Renal cortical epithelial cell (primary cell): ENCODE results near the gene RNF145. TPM values are rescaled to one million over a fixed set of nuclear protein-coding genes. Genes with fewer than 3 reads are reported as not detected.
"Not testable (repeated sequence)": the region's sequence is repeated elsewhere in the genome, so short reads cannot be mapped to it uniquely, and the experiment has no call there.

ENCODE experiments used
- DNase-seq: peaks from one replicate; pipeline ENCODE4 v3.0.0-alpha.2; 2011; ENCODE audit warnings: low read depth
- total RNA-seq: library from RNA; depleted of rRNA; stranded (reverse); fragments of >200 nt; gene quantifications from 2 replicates; pipeline ENCODE4 v1.2.3, GENCODE V29; 2014

The RNF145 gene
- total RNA-seq, 1 donor from 2014 or later: 76.4 TPM

DNA sequence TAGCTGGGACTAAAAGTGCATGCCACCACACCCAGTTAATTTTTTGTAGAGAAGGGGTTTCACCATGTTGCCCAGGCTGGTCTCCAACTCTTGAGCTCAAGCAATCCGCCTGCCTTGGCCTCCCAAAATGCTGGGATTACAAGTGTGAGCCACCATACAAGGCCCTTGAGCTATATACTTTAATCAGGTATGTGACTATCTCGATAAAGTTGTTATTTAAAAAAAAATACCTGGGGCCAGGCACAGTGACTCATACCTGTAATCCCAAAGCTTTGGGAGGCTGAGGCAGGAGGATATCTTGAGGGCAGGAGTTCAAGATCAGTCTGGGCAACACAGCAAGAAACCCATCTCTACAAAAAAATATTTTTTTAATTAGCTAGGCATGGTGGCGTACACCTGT lies 19.2 kb downstream of the RNF145 start:
- no peak for DNase-seq

DNA sequence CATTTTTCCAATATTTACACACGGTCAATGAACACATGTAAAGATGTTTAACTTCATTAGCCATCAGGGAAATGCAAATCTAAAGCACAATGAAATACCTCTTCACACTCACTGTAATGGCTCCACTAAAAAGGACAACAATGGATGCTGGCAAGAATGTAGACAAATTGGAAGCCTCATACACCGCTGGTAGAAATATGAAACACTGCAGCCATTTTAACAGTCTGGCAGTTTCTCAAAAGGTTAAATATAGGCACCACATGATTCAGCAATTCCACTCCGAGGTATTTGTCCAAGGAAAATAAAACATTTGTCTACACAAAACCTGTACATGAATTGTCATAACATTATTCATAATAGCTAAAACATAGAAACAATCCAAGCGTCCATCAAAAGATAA lies 20.0 kb downstream of the RNF145 start:
- no peak for DNase-seq

DNA sequence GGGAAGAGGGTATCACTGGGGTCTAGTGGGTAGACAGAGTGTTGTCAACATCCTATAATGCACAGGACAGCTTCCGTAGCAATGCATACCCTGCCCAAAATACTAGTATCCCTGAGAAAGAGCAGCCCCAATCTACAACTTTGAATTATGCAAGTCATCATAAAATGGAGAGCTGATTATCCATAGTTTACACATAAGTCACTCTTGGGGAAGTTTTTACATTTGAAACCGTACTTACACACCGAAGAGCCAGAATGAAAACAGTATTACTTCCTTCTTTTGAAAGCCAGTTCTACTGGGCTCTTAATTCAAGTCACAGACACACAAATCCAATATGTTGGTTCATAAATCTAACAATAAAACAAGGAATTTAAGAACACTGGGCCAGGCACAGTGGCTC lies 21.6 kb downstream of the RNF145 start:
- DNase-seq: no peak

DNA sequence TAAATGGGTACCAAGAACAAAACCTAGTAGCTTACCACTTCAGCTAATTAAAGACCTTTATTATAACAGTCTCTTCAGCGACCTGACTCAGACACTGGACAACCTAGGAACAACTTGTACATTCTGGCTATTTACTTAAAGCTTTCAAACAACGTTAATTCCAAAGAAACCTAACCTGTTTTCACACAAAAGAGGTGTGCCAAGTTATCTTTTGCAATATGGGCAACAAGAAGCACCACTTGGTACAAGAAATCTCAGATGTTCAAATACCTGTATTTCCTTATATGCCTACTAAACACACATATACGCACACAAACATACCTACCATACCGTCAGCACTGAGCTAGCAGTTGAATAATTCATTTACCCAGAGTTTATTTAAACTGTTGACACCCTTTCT lies 23.0 kb downstream of the RNF145 start:
- DNase-seq: peak; percentile 26

DNA sequence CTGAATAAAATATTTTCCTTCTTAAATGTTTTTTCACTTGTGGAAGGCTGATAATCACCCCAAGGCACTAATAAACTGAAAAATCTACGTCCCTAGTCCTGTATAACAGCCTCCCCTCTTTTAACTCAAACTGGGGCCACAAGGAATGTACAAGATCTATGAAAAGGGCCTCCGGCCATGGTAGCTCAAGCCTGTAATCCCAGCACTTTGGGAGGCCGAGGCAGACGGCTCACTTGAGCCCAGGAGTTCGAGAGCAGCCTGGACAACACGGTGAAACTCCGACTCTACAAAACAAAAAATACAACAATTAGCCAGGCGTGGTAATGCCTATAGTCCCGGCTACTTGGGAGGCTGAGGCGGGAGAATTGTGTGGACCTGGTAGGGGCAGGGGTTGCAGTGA lies 23.6 kb downstream of the RNF145 start:
- DNase-seq: no peak

DNA sequence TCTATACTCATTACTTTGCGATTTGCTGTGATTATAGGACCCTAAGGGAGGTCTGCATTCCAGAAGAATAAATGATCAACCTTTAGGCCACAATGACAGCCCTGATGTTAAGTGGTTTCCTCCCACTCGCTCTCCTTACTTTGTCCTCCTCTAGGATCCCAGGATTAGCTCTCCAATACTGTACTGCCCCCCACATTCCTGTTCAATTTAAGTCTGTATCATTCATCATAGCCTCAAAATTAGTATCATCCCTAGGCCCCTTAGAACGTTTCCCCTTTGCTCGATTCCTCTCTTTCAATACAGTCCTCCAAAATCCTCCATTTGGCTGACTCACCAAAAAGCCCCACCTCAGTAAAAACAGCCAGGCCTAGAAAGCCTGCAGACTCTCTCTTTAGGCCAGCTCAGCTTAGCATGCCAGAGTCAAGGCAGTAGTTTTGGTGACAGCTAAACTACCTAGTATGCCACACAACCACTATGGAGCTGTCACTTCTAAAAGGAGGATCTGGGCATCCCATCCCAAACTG lies 24.4 kb downstream of the RNF145 start:
- DNase-seq: peak; percentile 79

DNA sequence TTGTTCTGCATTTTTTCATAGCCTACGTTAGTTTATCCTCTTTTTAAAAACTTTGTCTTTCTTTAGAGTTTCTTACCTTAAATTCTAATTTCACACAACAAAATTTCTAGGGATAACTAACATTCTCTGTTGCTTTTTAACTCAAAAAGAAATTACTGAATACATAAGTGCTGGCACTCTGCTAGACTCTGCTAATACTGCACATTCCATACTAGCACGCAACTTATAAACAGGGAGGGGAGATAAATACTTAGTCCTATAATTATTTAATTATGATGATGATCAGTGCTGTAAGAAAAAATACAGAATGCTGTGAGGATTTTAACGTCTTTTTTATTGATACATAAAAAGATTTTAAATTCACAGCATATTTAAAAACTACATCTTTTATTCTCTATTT lies 25.1 kb downstream of the RNF145 start:
- DNase-seq: no peak

DNA sequence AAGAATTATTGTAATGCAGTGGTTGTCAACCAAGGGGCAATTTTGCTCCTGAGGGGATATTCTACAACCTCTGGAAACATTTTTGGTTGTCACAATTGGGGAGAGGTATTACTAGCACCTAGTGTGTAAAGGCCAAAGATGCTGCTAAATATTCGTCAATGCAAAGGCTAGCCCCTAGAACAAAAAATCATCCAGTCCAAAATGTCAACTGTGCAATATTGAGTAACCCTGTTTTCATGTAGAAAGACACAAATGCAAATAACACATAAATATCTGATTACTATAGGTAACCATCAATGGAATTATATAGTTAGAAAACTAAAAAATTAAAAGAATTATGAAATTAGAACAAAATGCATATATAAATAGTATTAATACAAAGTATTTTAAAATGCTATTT lies 26.1 kb downstream of the RNF145 start:
- no peak for DNase-seq

DNA sequence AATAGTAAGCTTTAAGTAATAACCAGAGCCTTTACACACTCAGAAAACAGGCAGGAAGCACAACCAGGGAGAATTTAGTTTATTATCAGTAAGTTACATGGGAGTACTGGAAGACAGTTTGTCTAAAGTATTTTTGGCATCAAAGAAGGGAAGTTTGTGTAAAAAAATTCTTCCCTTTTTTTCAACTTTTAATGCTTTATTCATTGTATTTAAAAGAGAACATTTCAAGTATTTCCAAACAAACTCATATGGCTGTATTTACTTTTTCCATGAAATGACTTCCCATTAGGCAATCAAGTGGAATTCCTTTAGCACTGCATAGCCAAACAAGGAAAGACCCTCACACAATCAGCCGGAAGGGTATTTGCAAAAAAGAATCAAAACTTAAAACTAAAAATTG lies 26.7 kb downstream of the RNF145 start:
- DNase-seq: peak; percentile 26

DNA sequence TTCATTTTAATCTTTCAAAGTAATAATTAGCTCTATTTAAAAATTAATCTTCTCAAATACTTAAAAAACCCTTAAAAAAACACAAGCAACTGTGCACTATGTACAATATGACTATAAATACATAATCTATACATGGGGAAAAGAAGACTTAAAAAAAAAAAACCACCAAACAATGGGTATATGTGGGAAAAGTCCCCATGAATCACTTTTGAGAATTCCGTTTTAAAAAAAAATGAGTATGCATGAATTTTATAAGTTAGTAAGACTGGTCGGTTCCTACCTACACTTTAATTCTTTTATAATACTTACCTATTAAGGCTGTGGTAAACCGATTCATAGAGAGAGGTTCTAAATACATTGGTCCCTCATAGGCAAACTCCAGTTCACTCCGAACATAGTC lies 27.7 kb downstream of the RNF145 start:
- DNase-seq: no peak

DNA sequence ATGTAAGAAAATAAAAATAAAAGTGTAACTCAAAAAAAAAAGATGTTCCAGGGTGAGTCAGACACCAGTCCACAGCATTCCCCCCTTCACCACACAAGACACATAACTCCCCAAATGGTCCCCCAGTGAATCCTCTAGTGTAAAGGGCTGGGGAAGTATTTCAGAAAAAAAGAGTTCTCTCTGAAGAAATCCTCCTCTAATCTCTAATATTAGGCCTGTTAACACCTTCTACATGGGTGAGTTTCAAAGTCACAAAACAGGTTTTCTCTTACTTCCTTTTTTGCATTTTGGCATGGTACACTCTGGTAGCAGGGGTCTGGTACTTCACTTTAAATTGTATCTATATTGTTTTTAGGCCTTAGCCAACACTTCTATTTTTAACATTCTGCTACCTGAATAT lies 28.2 kb downstream of the RNF145 start:
- no peak for DNase-seq

DNA sequence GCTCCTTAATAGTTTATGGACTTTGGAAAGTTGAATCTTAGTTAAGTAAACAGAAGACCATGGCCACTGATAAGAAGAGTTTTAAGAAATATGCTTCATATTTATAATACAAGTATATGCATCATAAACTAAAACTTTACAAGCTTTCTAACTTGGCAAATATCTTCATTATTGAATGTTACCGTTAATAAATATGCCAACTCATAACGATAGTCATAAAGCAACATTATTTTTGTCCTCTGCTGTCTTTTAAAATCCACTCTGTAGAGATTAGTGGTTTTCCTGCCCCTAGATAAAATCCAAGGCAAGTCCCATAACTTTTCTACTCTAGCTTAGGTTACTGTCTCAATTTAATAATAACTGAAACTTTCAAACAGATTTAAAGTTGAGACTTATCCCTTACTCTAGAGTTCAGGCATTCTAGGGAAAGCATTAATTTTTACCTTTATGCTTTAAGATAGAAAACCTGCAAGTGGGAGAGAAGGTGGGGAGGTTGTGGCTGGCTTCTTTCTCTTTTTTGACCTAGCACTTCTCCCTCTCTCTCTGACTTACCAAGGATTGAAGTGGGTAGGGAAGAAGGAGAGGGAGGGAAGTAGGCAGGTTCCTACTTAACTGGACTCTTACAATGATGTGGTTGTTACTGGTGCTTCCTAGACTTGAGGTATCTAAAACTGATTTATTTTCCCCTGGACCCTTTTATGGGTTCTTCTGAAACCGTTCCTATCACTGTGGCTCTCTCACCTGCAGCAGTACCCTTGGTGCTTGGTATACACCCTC lies 29.6 kb downstream of the RNF145 start:
- no peak for DNase-seq

DNA sequence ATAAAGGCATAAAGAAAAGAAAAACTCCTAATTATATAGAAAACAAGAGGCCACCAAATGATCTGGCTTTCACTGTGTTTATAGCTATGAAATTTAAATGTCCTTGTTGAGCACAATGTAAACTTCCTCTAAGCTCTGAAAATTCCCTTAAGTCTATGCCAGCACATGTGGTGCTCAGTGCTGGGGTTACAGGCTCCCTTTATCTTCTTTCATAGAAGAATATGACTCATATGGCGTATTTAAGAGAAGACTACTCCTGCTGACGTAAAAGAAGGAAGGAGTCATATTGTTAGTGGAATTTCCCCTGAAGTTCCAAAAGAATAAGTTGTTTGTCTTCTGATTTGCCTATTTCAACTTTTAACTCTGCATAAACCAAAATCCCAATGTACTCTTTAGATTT lies 30.4 kb downstream of the RNF145 start:
- DNase-seq: peak; percentile 86

DNA sequence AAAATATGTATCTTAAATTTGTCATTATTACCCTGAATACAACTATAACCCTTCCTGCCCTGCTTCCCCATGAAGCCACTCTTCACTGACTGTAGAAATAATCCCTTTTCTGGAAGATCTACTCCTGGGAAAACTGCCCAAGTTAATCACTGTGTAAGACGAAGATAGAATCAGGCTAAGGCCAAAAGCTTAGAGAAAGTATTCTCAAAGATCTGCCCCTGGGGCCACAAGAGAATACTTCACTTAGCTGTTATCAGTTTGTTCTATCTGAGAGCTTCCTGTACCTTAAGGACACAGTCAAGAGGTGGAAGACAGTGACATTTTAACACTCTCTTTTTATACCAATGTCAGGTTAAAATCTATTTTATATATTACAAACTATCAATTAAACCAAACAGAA lies 33.8 kb downstream of the RNF145 start:
- DNase-seq: no peak

DNA sequence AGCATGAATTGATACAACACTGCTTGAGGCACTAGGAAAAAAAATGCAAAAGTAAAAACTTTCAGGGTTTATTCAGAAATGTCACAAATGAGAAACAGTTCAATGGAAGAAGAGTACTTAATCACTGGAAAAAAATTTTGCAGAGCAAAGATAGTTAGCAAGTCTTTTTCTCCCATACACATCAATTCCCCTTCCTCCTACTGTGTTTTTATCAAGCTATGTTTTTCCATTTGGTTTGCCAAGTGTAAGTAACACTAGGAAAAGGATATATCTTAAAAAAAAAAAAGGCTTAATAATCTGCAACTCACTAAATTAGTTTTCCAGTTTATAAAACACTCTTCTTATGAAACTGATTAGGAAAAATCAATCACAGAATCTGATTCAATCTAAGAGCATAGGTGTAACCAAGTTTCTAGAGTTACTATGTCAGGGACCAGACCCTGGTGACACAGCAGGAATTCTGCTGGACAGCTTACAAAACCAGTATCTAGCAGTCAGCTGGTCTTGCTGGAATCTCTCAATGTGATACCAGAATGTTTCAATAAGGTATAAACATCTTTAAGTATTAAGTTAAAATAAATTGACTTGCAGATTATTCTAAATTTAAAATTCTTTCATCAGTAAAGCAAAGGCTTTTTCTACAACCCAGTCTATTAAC lies 34.7 kb downstream of the RNF145 start:
- DNase-seq: no peak

DNA sequence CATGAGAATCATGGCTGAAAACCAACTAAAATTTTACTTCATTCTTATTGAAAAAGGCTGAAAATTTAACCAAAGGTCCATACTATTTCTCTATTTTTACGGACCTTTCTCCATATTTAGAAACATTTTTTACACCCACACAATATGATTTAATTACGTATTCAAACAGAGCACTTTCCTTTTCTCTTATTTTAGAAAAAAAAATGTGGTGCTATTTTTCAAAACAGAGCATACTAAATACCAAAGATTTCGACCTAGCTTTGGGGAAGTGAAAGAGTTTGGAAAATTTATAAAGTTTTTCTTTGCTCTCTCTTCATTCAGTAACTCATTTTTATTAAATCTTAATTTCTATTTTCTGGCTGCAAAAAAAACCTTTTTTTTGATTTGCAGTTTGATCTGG lies 38.1 kb downstream of the RNF145 start:
- DNase-seq: no peak

DNA sequence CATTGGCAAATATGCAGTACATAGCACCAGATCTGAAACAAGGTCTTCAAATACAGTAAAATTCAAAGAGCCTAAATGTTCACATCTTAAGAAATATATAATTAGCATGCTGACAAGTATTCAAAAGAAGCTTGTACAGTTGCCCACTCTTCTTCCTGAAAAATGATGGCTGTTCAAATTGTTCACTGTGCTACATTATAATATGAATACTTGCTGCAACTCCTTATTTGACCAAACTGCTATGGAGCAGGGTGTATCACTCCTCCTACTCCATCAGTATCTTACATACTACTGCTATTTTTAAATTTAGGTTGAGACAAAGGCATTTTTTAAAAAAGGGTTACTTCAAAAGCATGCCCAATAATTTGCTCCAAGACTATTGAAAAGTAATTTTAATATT lies 39.3 kb downstream of the RNF145 start:
- no peak for DNase-seq

DNA sequence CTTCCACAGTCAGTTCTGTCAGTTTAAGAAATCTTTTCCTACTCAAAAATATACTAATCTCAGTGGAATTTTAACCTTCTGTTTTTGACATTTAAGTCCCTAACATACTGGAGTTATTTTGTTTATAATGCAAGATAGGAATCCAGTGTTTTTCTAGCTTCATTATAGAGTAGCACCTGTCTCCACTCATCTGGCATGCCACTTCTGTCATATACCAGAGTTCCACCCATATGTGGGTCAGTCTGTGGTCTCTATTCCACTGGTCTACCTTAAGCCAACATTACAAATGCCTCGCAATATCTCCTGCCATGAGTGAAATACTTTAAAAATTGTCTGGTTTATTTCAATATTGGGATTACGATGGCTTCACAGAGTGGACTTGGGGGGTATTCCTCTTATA lies 42.9 kb downstream of the RNF145 start:
- DNase-seq: no peak

DNA sequence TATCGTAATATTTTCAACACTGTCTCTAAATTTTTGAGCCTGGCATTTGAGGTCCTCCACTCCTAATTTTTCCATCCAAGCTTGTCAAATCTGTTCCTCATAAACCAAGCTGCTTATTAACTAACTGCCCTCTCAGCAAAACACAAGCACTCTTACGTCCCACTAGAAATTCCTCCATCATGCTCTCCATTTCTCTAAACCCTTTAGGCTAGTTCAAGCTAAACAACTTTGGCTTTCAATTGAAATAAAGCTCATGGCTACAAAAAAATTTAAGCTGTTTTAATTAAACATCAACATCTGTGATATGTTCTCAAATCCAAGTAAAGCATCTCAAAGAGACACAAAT lies 45.7 kb downstream of the RNF145 start:
- DNase-seq: no peak

DNA sequence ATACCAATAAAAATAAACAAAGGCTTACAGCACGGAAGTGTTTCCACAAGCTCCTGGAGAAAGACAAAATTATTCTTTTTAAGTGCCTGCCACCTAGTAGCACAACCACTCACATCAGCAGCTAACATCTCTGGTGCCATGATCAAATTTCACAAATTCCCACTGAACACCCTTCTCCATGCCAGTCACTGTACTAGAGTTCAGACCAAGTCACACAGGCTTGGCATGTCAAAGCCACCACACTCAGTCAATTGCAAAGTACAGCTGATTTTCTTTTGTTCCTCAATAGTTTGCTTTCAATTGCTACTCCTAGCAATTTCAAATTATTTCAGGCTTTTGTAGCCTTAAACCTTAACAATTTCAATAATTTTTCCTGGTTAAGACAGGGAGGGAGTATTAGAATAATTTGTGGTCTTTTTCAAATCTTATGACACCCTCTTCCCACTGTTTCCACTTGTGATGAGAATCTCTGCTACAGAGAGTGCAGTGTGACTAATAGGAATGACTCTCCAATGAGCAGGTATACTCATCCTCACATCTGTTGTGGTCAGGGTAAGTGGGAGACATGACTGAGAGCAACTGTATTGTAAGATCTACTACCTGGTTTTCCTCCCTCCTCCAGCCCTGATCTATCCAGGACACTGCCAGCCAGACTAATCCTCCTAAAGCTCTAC lies 46.2 kb downstream of the RNF145 start:
- peak; percentile 88 for DNase-seq

DNA sequence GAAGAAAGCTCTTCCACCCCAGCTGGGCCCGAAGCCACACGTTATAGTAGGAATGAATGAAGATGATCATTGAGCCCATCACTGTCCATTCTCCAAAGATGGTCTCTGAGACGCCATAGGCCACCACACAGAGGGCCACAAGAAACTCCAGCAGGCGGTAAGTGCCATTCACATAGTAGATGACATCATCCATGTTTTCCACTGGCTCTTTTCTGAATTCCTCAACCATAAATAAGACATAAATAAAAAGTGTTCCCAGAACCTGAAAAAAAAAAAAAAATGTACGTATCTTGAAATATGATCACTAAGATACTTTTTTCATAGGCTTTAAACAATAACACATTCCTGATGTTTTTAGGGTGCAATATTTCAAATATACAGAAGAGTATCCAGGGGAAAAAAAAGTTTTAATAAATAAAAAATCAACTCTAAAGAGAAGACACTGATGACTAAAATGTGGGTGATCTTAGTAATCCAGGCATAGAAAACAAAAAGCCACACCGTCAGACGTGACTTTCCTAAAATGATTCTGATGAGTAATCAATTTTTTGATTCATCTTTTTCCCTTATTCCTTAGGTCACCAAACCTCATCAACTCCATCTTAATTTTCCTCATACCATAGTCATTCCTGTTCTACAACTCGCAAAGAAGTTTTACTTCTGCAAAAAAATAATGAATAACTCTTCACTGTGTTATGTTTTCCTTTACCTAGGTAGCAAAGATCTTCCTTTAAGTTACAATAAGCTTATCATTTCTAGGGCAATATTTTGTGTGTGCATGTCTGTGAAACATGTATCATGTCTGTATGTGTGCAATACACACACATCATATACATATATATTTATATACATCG lies 47.8 kb downstream of the RNF145 start:
- no peak for DNase-seq

DNA sequence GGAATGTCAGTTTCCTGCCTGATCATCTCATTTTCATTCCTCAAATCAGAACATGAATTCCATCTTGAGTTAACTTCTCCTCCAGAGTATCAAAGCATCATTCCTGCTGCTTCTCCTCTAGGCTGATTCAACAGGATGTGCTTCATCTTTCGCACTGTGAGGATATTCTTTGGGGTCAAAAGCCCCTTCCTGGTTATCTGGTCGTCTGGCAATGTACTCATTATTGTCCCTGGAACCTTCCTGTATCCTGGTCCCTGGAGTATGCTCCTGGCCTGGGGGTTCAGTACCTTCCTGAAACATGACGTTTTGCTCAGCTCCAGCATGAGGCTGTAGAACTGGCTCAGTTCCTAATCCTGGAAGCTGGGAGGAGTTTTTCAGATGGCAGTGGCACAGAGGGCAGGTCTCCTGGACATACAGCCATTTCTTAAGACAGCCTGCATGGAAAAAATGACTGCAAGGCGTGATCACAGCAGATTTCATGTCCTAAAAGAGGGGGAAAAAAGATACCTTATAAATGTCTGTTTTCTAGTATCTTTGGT lies 50.7 kb downstream of the RNF145 start:
- DNase-seq: not testable (repeated sequence)
